Stimulated activated CD8-positive, alpha-beta memory T cell treated with anti-CD3 and anti-CD28 coated beads, Interleukin-12 subunit alpha, Interleukin-12 subunit beta, amount 100 ng/mL, for 1 hour (primary cell): Measurements from ENCODE around the gene C18orf63.

ENCODE experiments used
- DNase-seq: peaks from one replicate; pipeline ENCODE4 v3.0.0-alpha.2; 2020; ENCODE audit warnings: low read depth

Gene C18orf63

GRCh38 chr18:74377776-74378175 lies 62.1 kb downstream of the C18orf63 start:
- DNase-seq, result no peak

- no peak for DNase-seq
Observed at GRCh38 chr18:74378179-74378682, 62.6 kb downstream of the C18orf63 start.

DNA sequence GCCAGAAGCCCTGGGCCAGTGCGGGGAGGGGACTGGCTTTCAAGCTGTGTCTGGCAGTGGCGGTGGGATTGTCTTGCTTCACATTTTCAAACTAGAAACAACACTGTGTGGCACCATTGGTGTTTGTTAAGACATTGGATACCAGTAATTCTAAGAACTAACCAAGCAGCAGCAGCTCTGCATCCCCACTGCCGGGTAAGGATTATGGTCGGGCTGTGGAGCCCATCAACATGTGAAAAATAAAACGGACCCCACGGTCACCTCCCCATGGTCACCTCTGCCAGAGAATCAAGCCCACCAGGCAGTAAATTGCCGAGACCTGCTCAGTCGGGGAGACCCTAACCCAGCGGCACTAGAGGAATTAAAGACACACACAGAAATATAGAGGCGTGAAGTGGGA lies 65.3 kb downstream of the C18orf63 start:
- DNase-seq, result no peak

- no peak for DNase-seq
Observed at GRCh38 chr18:74381621-74382295, 66.1 kb downstream of the C18orf63 start.

GRCh38 chr18:74382481-74383017 lies 66.9 kb downstream of the C18orf63 start:
- DNase-seq, result no peak

DNA sequence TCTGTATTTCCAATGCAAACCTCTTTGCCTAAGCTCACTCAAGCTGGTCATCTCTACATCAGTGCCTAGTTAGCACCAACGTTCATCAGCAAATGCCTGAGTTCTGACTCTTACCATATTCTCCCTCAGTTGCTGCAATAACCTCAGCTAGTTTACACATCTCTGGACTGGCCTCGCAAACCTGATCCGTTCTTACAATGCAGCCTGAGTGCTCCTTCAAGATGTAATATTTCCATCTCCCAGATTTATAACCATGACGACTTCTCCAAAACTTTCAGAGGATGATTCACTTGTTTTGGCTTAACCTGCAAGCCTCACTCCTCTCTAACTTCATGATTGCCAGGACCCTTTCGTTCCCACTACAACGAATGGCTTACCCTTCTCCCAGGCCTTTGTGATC lies 71.7 kb downstream of the C18orf63 start:
- DNase-seq, result no peak

- DNase-seq, result no peak
Observed at GRCh38 chr18:74388227-74388626, 72.6 kb downstream of the C18orf63 start.

DNA sequence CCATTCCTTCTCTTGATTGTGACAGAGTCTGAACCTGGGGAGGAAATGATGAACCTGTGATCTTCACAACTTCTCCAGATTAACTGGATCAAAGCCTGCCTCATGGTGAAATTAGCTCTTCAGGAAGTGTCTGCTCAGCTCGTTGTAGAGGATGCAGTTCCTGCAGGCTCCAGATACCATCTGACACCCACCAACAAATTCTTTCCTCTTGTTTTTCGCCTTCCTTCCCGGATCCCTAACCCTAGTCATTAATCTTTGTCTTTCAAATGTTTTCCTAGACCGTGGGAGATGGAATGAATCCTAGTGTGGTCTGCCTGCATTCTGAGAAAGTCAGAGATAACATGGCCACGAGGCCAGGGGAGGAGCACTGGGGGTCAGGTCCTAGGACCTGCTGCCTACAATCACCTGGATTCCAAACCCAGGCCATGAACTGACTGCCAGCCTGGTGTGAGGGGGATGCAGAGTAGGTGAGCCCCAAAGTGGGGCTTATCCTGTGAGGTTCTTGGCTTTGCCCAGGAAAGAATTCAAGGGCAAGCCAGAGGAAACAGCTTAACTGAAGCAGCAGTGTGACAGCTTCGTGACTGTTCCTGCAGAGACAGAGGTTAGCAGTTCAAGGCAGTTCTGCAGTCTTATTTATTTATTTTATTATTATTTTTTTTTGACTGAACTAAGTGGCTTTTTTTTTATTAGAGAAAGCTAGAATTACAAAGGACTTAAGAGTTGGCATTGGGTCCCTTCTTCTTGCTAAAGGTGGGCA lies 73.7 kb downstream of the C18orf63 start:
- DNase-seq, result no peak

GRCh38 chr18:74389991-74390390 lies 74.4 kb downstream of the C18orf63 start:
- DNase-seq, result no peak

DNA sequence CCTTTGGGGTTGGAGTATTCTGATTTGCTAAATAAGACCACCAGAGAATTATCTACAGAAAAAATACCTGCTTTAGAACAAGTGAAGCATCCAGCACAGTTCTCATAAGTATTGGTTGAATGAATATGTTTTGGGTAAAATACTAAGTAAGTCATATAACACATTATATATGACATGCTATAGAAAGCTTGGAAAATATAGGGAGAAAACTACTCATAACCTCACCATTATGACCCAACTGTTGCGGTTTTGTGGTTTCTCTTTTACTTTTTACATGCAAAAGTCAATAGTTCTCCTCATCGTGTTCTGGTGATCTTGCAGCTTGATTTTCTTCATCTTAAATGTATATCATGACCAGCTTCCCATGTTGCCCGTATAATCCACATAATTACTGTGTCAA lies 75.3 kb downstream of the C18orf63 start:
- no peak for DNase-seq

DNA sequence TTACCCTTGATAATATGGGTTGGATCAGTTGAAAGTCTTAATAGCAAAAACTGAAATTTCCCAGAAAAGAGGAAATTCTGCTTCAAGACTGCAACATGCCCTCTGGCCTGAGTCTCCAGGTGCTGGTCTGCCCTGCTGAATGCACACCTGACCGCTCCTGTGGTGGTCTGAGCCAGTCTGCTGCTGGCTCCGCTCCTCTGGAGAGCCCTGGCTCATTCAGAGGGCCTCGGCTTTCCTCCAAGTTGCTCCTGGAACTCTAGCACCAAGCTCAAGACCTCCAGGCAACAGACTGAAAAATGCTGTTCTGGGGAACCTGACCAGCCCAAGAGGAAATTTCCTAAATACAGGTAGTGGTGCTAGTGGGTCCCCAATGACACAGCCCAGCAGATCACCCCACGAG lies 76.7 kb downstream of the C18orf63 start:
- no peak for DNase-seq

- no peak for DNase-seq
Observed at GRCh38 chr18:74395006-74395405, 79.4 kb downstream of the C18orf63 start.

DNA sequence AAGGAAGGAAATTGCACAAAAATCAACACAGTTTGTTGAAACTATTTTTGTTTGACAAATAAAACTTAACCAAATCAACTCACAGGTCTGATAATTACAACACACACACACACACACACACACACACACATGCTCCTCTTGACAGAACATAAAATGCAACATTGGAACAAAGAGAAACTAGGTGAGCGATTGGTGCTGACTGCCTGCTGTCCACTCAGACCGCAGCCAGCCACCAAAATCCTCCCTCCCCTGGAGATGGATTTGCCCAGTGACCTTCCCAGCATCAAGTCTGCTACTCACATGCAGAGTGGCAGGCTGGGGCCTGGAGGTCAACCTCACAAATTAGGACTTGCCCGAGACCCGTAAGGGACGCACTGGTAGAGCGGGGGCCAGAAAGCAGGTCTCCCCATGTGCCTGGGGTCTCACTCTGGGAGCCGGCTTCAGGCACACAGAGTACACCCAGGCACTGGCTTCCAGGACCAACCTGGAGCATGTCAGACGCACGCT lies 80.1 kb downstream of the C18orf63 start:
- DNase-seq, result no peak

DNA sequence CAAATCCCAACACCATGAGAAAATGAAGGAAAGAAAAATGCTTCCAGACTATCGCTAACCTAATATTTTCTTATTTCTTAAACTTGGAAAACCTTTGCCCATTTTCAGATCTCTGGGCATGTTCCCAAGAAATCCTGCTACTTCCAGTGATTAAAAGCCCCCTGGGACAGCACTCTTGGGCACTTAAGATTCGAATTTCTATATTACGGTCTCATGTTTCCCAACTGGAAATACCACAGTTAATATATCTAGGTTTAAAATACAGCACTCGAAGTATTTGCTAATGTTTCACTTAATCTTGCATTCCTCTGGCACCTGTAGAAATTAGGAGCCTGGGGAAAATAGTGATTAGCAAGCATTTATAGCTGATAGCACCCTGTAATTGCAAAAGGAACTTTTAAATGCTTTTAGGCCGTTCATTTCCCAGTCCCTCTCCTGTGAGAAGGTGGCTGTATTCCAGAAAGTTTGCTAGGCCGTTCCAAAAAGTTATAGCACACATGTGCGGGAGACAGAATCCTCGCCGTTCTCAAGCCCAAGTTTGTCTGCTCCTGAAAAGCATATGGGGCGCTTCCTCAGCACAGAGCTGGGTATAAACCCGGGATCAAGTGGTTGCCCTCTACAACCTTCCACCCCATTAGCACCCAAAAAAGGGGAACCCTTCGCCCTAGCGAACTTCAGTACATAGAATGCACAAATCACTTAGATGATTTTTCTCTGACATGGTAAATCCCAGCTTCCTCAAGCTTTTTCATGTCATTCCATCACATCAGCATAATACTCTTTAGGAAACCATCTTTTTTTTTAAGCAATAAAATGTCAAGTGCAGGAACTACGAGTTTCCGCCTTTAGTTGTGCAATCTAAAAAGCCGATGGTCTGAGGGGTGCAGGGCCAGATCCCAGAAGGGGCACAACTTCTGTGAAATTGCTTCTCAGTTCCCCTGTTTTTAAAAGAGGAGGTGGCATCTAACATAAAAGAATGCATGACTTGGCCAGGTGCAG lies 80.8 kb downstream of the C18orf63 start:
- no peak for DNase-seq

- DNase-seq, result no peak
Observed at GRCh38 chr18:74397572-74397971, 81.9 kb downstream of the C18orf63 start.

- no peak for DNase-seq
Observed at GRCh38 chr18:74399091-74399887, 83.7 kb downstream of the C18orf63 start.

DNA sequence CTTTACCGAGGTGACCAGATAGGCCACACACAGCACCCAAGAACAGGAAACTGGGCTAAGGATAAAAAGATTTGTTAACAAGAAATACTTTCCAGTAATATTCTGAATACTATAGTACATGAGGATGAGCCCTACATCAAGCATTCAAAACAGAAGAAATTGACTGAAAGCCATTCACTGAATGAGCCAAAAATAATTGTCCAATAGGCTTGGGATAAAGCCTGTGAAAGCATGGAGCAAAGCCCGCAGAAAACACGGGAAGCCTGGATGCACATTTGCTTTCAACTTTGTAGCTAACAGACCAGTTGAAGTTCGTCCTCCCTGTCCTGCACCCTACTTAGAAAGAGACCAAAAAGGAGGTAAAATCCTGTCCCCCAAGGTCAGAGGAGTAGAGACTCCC lies 85.2 kb downstream of the C18orf63 start:
- DNase-seq, result no peak

- no peak for DNase-seq
Observed at GRCh38 chr18:74402806-74403433, 87.3 kb downstream of the C18orf63 start.

GRCh38 chr18:74407888-74408287 lies 92.2 kb downstream of the C18orf63 start:
- DNase-seq, result no peak
